ENCODE results near the gene LAMTOR5.

DNA sequence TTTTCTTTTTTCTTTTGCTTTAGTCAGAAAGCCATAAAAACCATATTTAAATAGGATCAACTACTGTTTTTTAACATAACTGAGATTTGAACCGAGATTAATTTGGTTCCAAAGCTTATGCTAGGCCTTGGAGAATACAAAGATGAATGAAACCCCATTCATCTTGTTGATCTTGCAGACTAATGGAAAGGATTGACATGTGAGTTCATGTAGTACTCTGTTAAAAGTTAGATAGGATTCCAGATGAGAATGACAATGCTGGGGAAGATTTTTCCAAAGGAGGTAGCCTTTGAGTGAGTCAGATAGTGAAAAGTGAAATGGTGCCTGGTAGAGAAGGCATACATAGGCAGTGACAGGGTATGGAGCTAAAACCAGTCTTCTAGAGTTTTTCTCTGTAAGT lies 45.6 kb downstream of the LAMTOR5 start:
- TF ChIP-seq, protein P1, sequence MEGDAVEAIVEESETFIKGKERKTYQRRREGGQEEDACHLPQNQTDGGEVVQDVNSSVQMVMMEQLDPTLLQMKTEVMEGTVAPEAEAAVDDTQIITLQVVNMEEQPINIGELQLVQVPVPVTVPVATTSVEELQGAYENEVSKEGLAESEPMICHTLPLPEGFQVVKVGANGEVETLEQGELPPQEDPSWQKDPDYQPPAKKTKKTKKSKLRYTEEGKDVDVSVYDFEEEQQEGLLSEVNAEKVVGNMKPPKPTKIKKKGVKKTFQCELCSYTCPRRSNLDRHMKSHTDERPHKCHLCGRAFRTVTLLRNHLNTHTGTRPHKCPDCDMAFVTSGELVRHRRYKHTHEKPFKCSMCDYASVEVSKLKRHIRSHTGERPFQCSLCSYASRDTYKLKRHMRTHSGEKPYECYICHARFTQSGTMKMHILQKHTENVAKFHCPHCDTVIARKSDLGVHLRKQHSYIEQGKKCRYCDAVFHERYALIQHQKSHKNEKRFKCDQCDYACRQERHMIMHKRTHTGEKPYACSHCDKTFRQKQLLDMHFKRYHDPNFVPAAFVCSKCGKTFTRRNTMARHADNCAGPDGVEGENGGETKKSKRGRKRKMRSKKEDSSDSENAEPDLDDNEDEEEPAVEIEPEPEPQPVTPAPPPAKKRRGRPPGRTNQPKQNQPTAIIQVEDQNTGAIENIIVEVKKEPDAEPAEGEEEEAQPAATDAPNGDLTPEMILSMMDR (IDR thresholded peaks at IDR 0.05; ENCODE audit: low read depth, low read length, poor library complexity, severe bottlenecking): no peak
- TF ChIP-seq EZH2phosphoT487 (IDR thresholded peaks at IDR 0.05; ENCODE audit: borderline replicate concordance, low read length): no peak

Data from DOHH2 (cell line).